Skeletal muscle tissue (tissue), 4 donors: ENCODE measurements around the gene TAF6. TPM values are rescaled to one million over a fixed set of nuclear protein-coding genes. Genes with fewer than 3 reads are reported as not detected.

Experiments
- H3K27ac ChIP-seq: one replicate; pipeline ENCODE4 v1.7.0; 2013; ENCODE audit warnings: mild to moderate bottlenecking, low read depth, low read length, inconsistent platforms
- H3K27me3 ChIP-seq, 3 donors: one replicate each; pipeline ENCODE4 v1.7.0; 2013; ENCODE audit warnings: low read length in 3 of 3; ENCODE audit not compliant: control insufficient read depth in 3 of 3, insufficient read depth in 3 of 3
- H3K36me3 ChIP-seq, 3 donors: one replicate each; pipeline ENCODE4 v1.7.0; 2013; ENCODE audit warnings: low read length in 3 of 3; ENCODE audit not compliant: control insufficient read depth in 3 of 3, insufficient read depth in 3 of 3
- H3K4me1 ChIP-seq, 3 donors: one replicate each; pipeline ENCODE4 v1.7.0; 2013; ENCODE audit warnings: low read length in 3 of 3, mild to moderate bottlenecking in 3 of 3; ENCODE audit not compliant: control insufficient read depth in 3 of 3, insufficient read depth in 3 of 3
- H3K4me3 ChIP-seq, 3 donors: one replicate each; pipeline ENCODE4 v1.7.0; 2013; ENCODE audit warnings: low read length in 3 of 3
- H3K9ac ChIP-seq, 3 donors: one replicate each; pipeline ENCODE4 v1.7.0; 2013; ENCODE audit warnings: low read length in 3 of 3, mild to moderate bottlenecking in 3 of 3, moderate library complexity in 2 of 3, low read depth in 1 of 3
- H3K9me3 ChIP-seq, 3 donors: one replicate each; pipeline ENCODE4 v1.7.0; 2013; ENCODE audit warnings: low read length in 3 of 3; ENCODE audit not compliant: control insufficient read depth in 3 of 3
- total RNA-seq: library from RNA; depleted of rRNA; stranded (reverse); fragments of >200 nt; gene quantifications from one replicate; pipeline ENCODE4 v1.2.3, GENCODE V29; 2014
- donor health status: Osteomylitis.

TAF6 gene
- total RNA-seq, 1 donor from 2014 or later, result 11.0 TPM

GRCh38 chr7:100109521-100110163 lies 9.5 kb downstream of the TAF6 start:
- Histone ChIP-seq H3K9ac (no peak overlapping the region), H3K4me1 (no peaks in the 10 kb centered on the region), H3K4me3 (no peak overlapping the region), H3K36me3 (peaks cover 58 to 67% (median 63%) of the 10 kb centered on the region in 3 donors), H3K9me3 (no peaks in the 10 kb centered on the region), H3K27ac (no peak overlapping the region), H3K27me3 (no peaks in the 10 kb centered on the region)

GRCh38 chr7:100107890-100108289 lies 11.3 kb downstream of the TAF6 start:
- no peaks in the 10 kb centered on the region for H3K9me3 ChIP-seq
- no peaks in the 10 kb centered on the region for H3K27me3 ChIP-seq
- H3K36me3 ChIP-seq, result peaks cover 55 to 65% (median 58%) of the 10 kb centered on the region in 3 donors
- H3K4me1 ChIP-seq, result no peaks in the 10 kb centered on the region
- H3K27ac ChIP-seq, result no peak overlapping the region
- H3K9ac ChIP-seq, result no peak overlapping the region
- no peak overlapping the region for H3K4me3 ChIP-seq

DNA sequence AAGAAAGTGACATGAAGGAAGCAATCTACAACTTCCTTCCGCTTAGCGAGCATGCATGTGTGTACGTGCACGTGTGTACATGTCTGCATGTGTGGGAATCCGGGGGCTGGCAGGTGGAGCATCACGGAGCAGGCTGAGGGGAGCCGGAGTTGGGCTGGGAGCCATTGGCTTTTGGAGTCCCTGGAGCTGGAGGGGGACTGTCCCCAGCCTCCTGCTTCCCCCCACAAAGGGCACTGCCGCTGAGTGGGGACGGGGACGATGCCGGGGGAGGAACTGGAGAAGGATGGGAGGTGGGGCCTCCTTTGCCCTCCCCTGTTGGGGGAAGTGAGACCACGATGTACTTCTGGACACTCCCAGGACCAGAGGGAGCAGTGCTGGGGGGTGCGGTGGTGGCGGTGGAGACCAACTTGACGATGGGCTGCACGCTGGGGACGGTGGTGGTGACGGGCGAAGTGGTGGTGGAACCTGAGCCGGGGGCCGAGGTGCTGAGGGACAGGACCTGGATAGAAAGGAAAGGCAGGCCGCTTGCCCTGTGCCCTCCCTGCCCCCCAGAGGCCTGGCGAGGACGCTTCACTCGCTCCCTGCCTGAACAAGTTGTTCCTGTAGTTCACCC lies 11.9 kb downstream of the TAF6 start:
- Histone ChIP-seq H3K36me3 (peaks cover 51 to 65% (median 56%) of the 10 kb centered on the region in 3 donors), H3K27ac (no peak overlapping the region), H3K27me3 (no peaks in the 10 kb centered on the region), H3K4me1 (peaks cover 5 to 6% (median 5%) of the 10 kb centered on the region in 3 donors), H3K9ac (no peak overlapping the region), H3K9me3 (no peaks in the 10 kb centered on the region), H3K4me3 (no peak overlapping the region)

GRCh38 chr7:100106633-100107032 lies 12.5 kb downstream of the TAF6 start:
- H3K9ac ChIP-seq, result no peak overlapping the region
- no peaks in the 10 kb centered on the region for H3K9me3 ChIP-seq
- no peaks in the 10 kb centered on the region for H3K27me3 ChIP-seq
- peaks cover 47 to 63% (median 55%) of the 10 kb centered on the region in 3 donors for H3K36me3 ChIP-seq
- peaks cover 6 to 8% (median 7%) of the 10 kb centered on the region in 3 donors for H3K4me1 ChIP-seq
- no peak overlapping the region for H3K4me3 ChIP-seq
- no peak overlapping the region for H3K27ac ChIP-seq

DNA sequence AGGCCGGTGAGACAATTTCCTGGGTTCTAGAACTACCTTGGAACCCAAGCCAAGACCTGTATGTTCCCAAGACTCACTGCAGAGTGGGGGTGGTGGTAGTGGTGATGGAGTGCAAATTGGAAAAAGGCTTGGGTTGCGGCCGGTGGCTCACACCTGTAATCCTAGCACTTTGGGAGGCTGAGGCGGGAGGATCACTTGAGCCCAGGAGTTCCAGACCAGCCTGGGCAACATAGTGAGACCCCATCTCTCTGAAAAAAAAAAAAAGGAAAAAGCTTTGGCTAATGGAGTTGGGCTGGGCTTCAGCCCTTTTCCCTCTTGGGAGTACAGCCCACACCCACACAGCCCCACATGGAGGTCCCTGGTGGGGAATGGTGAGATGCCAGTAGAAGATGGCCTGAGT lies 13.6 kb downstream of the TAF6 start:
- H3K36me3 ChIP-seq, result peaks cover 39 to 54% (median 46%) of the 10 kb centered on the region in 3 donors
- H3K9me3 ChIP-seq, result no peaks in the 10 kb centered on the region
- no peak overlapping the region for H3K9ac ChIP-seq
- H3K27ac ChIP-seq, result no peak overlapping the region
- no peak overlapping the region for H3K4me3 ChIP-seq
- peaks cover 6 to 10% (median 8%) of the 10 kb centered on the region in 3 donors for H3K4me1 ChIP-seq
- H3K27me3 ChIP-seq, result no peaks in the 10 kb centered on the region

GRCh38 chr7:100102950-100103840 lies 16.0 kb downstream of the TAF6 start:
- no peaks in the 10 kb centered on the region for H3K9me3 ChIP-seq
- peak overlapping the region in 1 of 3 donors; percentile 60 for H3K9ac ChIP-seq
- no peak overlapping the region for H3K4me3 ChIP-seq
- H3K27ac ChIP-seq, result no peak overlapping the region
- peaks cover 41 to 55% (median 49%) of the 10 kb centered on the region in 3 donors for H3K36me3 ChIP-seq
- H3K4me1 ChIP-seq, result peaks cover 16 to 21% (median 21%) of the 10 kb centered on the region in 3 donors
- H3K27me3 ChIP-seq, result no peaks in the 10 kb centered on the region

- Histone ChIP-seq H3K9me3 (no peaks in the 10 kb centered on the region), H3K4me1 (peaks cover 16 to 21% (median 21%) of the 10 kb centered on the region in 3 donors), H3K36me3 (peaks cover 47 to 54% (median 48%) of the 10 kb centered on the region in 3 donors), H3K27me3 (no peaks in the 10 kb centered on the region), H3K27ac (peak within 1 kb of the TSS; percentile 83), H3K9ac (peak within 1 kb of the TSS; percentile 73 to 84 (median 81)), H3K4me3 (peak within 1 kb of the TSS; percentile 83 to 95 (median 93))
Observed at GRCh38 chr7:100101016-100101862, 17.9 kb downstream of the TAF6 start, which contains the start of the genes AP4M1 and MCM7. Gene AP4M1, plus strand, starts transcription at chr7:100101643. Its CDS starts 72 bp downstream, at chr7:100101715. Gene MCM7, minus strand, starts transcription at chr7:100101397. Its CDS starts 103 bp downstream, at chr7:100101294.

- Histone ChIP-seq H3K36me3 (peaks cover 49 to 55% (median 50%) of the 10 kb centered on the region in 3 donors), H3K4me1 (peaks cover 16 to 21% (median 21%) of the 10 kb centered on the region in 3 donors), H3K9ac (peak overlapping the region; percentile 73 to 84 (median 81)), H3K9me3 (no peaks in the 10 kb centered on the region), H3K27ac (peak overlapping the region; percentile 83), H3K4me3 (peak overlapping the region; percentile 83 to 95 (median 93)), H3K27me3 (no peaks in the 10 kb centered on the region)
Observed at GRCh38 chr7:100100420-100101015, 18.6 kb downstream of the TAF6 start.

DNA sequence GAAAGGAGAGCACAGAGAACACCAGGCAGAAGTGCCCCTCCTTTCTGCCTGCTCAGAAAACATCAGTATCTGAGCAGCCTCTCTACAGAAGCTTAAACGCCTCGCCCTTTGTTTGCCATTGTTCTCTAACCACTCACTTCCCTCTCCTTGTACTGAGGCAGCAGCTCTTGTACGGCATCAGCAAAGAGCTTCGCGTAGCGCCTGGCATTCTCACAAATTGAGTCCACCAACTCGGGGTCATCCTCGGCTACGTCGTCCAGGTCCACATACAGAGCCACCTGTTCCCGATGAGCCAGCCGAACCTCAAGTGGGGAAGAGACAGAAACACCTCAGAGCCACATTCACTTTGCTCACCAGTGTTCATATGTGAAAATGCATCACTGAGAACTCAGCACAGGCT lies 19.7 kb downstream of the TAF6 start:
- Histone ChIP-seq H3K36me3 (peaks cover 50 to 54% (median 53%) of the 10 kb centered on the region in 3 donors), H3K9me3 (no peaks in the 10 kb centered on the region), H3K27ac (peak overlapping the region; percentile 83), H3K9ac (peak overlapping the region in 2 of 3 donors; percentile 81 to 84), H3K4me3 (peak overlapping the region; percentile 83 to 95 (median 93)), H3K4me1 (peaks cover 16 to 21% (median 21%) of the 10 kb centered on the region in 3 donors), H3K27me3 (no peaks in the 10 kb centered on the region)
